PFSK-1 (cell line): ENCODE measurements around the gene WDR70.

Experiments used
- POLR2AphosphoS5 ChIP-seq: IDR thresholded peaks from 2 replicates; pipeline ENCODE4 v1.6.1; 2012; ENCODE audit warnings: low read depth, mild to moderate bottlenecking, control low read depth, low read length, moderate library complexity
- REST ChIP-seq, 2 experiments: IDR thresholded peaks; 2 replicates each; pipeline versions ENCODE4 v1.6.1 to v1.8.0; 2011 to 2012; ENCODE audit warnings: low read depth in 2 of 2, low read length in 2 of 2, control low read depth in 1 of 2, inconsistent platforms in 1 of 2, mild to moderate bottlenecking in 1 of 2, moderate library complexity in 1 of 2; ENCODE audit not compliant: insufficient read depth in 1 of 2
- TAF1 ChIP-seq: IDR thresholded peaks from 2 replicates; pipeline ENCODE4 v1.6.1; 2012; ENCODE audit warnings: low read length, control low read depth, borderline replicate concordance; ENCODE audit not compliant: insufficient read depth

GRCh38 chr5:37637165-37637845, 258.2 kb downstream of the WDR70 start:
- TF ChIP-seq POLR2AphosphoS5 (no peak), REST (IDR thresholded peaks at IDR 0.05; ENCODE audit: insufficient read depth in 1 of 2, low read depth in 2 of 2, low read length in 2 of 2) (no peak), TAF1 (no peak)
